ENCODE results near the gene TMA7.

The TMA7 gene

GRCh38 chr3:48486952-48487351, 46.9 kb downstream of the TMA7 start:
- no peak for FAIRE-seq
- DNase-seq (ENCODE audit: insufficient read length, low spot score), result no peak

GRCh38 chr3:48492461-48493202, 52.6 kb downstream of the TMA7 start:
- no peak for DNase-seq (ENCODE audit: insufficient read length, low spot score)
- no peak for FAIRE-seq

GRCh38 chr3:48493203-48493501, 53.1 kb downstream of the TMA7 start:
- no peak for FAIRE-seq
- no peak for DNase-seq (ENCODE audit: insufficient read length, low spot score)
